Measurements from ENCODE around the gene SMC1A.
"Not testable (repeated sequence)": the region's sequence is repeated elsewhere in the genome, so short reads cannot be mapped to it uniquely, and the experiment has no call there.

The SMC1A gene

GRCh38 chrX:53421772-53422085, 725 bp downstream of the SMC1A start:
- DNase-seq: no peak

- DNase-seq: no peak
These were observed 1.3 kb downstream of the SMC1A start for GRCh38 chrX:53421125-53421524.

GRCh38 chrX:53420351-53420750, 2.1 kb downstream of the SMC1A start:
- DNase-seq: not testable (repeated sequence)

DNA sequence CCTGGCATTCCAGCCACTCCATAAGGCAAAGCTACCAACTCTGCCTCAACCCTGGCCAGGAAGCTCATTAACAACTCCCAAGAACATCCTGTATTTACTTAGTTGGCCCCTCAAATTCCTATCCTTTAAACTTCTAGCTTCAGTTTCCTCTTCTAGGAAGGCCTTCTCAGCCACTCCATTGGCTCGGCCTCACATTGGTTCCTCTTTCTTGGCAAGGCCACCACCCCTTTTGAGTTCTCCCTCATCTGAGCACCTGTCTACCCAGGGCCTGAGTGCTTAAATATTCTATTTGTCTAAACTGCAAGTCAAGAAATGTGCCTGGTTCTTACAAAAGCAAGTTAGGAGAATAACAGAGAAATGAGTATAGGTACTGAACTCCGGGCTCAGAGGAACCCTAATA, 10.0 kb downstream of the SMC1A start:
- no peak for DNase-seq

DNA sequence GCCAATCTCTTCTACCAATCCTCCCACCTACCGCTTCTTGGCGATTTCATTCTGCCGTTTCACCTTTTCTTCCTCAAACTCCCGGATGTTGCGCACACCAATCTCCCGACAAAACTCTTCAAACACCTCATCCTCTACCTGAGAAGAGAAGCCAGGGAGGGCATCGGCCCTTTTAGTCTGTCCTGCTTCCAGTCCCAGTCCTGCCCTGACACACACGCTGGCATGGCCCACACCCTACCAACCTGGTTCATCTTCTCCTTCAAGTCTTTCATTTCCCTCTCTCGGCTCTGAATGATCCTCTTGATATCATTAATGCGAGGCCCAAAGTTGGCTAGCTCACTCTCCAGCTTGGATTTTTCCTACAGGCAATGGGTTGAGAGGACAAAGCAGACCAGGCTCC, 18.9 kb downstream of the SMC1A start:
- no peak for DNase-seq

- no peak for DNase-seq
These were observed 24.2 kb downstream of the SMC1A start for GRCh38 chrX:53398216-53398615.

DNA sequence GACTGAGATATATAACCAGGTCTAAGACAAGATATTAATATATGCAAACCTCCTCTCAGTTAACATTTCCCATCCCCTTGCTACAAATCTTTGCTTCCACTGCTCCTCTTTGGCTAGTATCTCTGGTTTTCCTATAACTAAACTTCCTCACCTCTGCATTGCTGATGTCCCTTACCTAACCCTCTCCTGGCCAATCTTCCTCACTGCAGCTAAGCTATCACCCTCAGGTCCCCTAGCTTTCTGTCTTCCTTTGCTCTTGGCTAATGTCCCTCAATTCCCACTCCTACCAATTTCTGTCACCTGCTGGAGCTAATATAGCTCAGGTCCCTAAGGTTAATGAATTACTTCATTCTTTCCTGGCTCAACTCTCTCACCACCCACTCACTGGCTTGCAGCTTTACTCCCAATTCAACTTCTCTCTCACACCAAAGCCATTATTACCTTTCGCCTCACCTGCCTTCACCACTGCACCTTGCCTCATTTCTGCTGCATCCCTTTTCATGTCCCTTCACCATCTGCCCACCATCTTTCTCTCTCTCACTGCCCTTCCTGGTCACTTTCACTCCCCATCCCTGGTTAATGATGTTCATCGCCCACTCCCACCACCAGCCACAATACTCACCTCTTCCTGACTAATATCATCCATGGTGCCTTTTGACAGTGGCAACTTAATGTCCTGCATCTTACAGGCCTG, 26.7 kb downstream of the SMC1A start:
- DNase-seq: no peak

- DNase-seq: no peak
These were observed 38.9 kb downstream of the SMC1A start for GRCh38 chrX:53383376-53384076.

GRCh38 chrX:53379747-53380146, 42.7 kb downstream of the SMC1A start:
- no peak for DNase-seq

DNA sequence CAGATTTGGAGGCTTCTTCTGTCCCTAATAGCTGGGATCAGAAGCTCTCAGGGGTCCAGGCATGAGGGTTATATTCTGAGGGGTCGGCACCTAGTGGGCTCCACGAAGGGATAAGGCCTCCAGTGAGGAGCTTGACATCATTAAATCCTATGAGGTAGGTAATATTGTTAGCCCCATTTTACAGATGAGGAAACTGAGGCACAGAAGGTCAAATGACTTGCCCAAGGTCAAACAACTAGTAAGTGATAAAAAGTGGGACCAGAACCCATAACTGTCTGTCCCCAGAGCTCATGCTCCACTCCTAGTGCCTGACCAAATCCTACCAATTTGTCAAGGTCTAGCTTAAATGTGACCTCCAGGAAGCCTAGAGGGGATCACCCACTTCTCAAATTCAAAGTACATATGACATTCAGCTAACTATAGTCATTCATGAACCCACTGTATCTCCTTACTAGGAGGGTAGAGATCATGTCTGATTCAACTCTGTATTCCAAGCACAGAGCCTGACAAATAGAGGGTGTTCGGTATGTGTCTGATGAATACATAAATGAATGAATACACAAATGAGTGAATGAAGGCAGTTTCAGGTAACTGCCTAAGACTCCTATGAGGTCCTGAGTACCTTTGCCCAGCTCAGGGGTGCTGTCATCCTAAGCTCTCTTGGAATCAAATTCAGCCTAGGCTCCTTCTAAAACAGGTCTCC, 43.3 kb downstream of the SMC1A start:
- DNase-seq: no peak

DNA sequence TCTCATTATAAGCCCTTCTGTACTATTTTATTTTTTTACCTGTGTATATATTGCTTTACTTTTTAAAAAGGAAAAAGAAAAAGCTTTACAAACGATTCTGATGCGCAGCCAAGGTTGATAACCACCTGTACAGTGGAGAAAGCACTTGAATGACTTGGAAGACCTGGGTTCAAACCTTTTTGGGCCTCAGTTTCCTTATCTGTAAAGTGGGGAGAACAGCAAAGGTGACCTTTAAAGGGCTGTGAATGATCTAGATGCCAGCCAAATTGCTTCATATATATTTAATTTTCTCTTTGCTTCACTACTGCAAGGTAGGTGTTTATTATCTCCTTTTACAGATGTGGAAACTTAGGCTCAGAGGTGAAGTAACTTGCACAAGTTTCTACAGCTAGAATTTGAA, 45.0 kb downstream of the SMC1A start:
- no peak for DNase-seq

DNA sequence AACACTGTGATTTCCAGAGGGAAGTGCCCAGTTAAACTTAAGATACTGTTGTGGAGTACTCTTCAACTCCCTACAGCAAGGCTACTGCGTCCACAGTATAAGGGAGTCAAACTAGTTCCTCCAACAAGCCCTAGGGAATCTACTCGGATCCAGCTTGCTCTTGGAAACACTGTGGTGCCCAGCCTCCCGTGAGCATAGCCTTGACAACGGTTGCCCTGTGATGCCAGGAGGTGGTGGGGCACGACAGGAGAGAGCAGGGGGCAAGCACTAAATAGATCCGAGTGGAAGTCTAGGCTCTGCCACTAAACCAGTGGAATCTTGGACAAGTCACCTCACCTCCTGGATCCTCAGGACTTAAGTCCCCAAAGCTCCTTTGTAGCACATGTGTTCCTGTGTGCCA, 45.6 kb downstream of the SMC1A start:
- DNase-seq: no peak

DNA sequence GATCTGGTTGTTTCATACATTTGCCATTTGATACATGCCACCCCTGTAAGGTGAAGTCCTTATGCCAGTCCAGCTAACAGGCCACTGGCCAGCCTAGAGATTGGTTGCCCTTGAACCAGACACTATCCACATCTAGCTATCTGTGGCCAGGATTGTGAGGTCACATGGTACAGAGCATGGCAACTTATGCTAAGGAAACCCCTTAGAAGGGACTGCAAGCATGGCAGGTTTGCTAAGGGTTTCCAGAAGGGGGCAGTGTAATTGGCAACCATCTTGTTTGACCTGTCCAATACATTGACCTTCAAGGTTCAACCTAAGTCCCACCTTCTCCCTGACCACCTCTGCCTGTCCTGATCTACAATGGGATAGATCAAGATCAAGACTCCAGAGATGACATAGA, 47.5 kb downstream of the SMC1A start:
- no peak for DNase-seq

DNA sequence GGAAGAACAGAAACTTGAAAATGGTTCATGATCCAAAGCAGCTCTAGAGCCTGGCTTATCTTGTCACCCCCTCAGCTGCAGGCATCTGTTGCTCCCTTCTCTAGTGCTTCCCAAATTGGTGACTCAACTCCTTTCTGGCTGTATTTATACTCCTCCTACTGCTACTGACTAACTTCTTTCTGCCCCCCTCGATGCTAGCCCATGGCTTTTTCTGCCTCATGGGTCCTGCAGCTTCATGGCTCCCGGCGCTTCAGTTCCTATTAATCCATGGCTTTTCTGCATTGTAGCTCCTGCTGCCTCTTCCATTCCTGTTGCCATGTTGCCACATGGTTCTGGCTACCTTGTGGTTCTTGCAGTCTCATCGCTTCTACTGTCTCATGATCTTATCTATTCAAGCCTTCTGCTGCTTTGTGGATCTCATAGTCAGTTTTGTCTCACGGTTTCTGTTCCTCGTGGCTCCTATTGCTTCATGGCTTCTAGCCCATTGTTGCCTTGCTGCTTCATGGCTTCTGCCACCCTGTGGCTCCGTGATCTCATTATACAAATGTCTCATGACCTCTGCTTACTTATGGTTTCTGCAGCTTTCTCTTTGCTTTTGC, 48.1 kb downstream of the SMC1A start:
- peak in 1 of 2 donors; percentile 19 for DNase-seq

GRCh38 chrX:53373307-53373706, 49.1 kb downstream of the SMC1A start:
- no peak for DNase-seq

- DNase-seq: not testable (repeated sequence)
These were observed 56.0 kb downstream of the SMC1A start for GRCh38 chrX:53366454-53366853.

- peak in 1 of 2 donors; percentile 1 for DNase-seq
These were observed 60.0 kb downstream of the SMC1A start for GRCh38 chrX:53362449-53362848.

GRCh38 chrX:53357799-53358530, 64.5 kb downstream of the SMC1A start:
- no peak for DNase-seq

DNA sequence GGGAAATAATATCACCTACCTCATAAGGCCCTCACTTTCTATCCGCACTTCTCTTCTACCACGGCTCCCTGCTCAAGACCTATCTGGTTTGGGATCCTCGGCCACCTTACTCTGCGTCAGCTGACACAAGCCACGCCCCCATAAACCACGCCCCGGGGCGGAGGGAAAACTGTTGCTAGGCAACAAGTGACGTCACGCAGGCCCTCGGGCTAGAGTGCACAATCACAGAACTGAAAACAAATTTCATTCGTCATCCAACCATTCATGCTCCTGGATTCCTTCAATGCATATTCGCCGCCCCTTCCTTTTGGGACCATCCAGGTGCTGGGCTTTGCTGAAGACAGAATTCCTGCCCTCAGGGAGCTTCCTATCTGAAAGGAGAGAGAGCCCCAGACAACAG, 66.3 kb downstream of the SMC1A start:
- peak in 1 of 2 donors; percentile 33 for DNase-seq

GRCh38 chrX:53354669-53355068, 67.8 kb downstream of the SMC1A start:
- no peak for DNase-seq

- DNase-seq: no peak
These were observed 74.5 kb downstream of the SMC1A start for GRCh38 chrX:53347948-53348347.

DNA sequence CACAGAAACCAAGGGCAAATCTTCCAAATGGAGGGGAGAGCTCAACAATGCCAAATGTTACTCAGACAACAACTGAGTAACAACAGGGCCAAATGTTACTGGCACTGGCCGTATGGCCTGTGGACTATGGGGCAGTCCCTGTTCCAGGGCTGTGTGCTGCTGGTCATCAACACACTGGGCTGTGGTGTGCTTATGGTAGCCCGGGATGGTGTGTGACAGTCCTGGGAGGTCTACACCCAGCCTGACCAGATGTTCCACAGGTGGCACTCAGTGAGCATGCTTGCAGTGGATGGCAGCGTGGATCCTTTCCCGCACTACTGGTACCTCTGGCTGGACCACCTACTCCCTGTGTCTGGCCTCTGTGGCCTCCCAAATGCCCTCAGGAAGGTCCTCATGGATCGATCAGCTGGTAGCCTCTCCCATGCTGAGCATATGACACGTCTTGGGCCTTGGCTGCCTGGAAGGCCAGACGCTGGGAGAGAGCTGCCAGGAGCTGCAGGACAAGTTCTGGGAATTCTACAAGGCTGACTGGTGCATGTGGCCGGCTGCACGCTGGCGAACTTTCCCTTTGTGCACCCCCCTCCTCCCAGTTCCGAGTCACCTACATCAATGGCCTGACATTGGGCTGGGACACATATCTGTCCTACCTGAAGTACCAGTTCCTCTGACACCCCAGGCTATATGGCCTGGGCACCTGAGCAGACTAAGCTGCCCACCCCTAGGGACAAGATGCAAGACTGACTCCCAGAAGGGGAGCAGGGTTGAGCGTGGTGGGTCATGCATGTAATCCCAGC, 81.4 kb downstream of the SMC1A start:
- DNase-seq: no peak
